BE2C (cell line): ENCODE data around the gene NBPF12.
"Not testable (repeated sequence)": the region's sequence is repeated elsewhere in the genome, so short reads cannot be mapped to it uniquely, and the experiment has no call there.

ENCODE experiments used
- DNase-seq: peaks from one replicate; pipeline ENCODE4 v3.0.0-alpha.2; 2020
- H3K27me3 ChIP-seq: fragments of 250-450 bp; sonication (Bioruptor Pico); 2 replicates; pipeline ENCODE4 v1.5.1; 2020; ENCODE audit warnings: mild to moderate bottlenecking
- H3K36me3 ChIP-seq: fragments of 250-450 bp; sonication (Bioruptor Pico); 2 replicates; pipeline ENCODE4 v1.5.1; 2020; ENCODE audit warnings: mild to moderate bottlenecking
- H3K4me1 ChIP-seq: fragments of 250-450 bp; sonication (Bioruptor Pico); 2 replicates; pipeline ENCODE4 v1.5.1; 2020
- H3K4me3 ChIP-seq: 2 replicates; pipeline ENCODE4 v1.5.1; 2011; ENCODE audit warnings: low read depth, low read length
- H3K9me3 ChIP-seq: fragments of 250-450 bp; sonication (Bioruptor Pico); 2 replicates; pipeline ENCODE4 v1.5.1; 2020
- TF ChIP-seq, protein P1 (sequence below): IDR thresholded peaks from 2 replicates; pipeline ENCODE4 v1.5.1; 2012; ENCODE audit warnings: mild to moderate bottlenecking, low read depth, low read length

Gene NBPF12

GRCh38 chr1:147039916-147040315 is 101.8 kb downstream of the NBPF12 start:
- Histone ChIP-seq H3K36me3 (no peaks in the 10 kb centered on the region), H3K27me3 (no peaks in the 10 kb centered on the region), H3K4me3 (no peak overlapping the region), H3K9me3 (no peaks in the 10 kb centered on the region), H3K4me1 (no peaks in the 10 kb centered on the region)
- TF ChIP-seq, protein P1, sequence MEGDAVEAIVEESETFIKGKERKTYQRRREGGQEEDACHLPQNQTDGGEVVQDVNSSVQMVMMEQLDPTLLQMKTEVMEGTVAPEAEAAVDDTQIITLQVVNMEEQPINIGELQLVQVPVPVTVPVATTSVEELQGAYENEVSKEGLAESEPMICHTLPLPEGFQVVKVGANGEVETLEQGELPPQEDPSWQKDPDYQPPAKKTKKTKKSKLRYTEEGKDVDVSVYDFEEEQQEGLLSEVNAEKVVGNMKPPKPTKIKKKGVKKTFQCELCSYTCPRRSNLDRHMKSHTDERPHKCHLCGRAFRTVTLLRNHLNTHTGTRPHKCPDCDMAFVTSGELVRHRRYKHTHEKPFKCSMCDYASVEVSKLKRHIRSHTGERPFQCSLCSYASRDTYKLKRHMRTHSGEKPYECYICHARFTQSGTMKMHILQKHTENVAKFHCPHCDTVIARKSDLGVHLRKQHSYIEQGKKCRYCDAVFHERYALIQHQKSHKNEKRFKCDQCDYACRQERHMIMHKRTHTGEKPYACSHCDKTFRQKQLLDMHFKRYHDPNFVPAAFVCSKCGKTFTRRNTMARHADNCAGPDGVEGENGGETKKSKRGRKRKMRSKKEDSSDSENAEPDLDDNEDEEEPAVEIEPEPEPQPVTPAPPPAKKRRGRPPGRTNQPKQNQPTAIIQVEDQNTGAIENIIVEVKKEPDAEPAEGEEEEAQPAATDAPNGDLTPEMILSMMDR: no peak
- no peak for DNase-seq

- H3K9me3 ChIP-seq, H3K4me1 ChIP-seq, H3K36me3 ChIP-seq, DNase-seq, H3K4me3 ChIP-seq, H3K27me3 ChIP-seq: not testable (repeated sequence)
Measured at GRCh38 chr1:147042891-147043290, 104.8 kb downstream of the NBPF12 start.

DNA sequence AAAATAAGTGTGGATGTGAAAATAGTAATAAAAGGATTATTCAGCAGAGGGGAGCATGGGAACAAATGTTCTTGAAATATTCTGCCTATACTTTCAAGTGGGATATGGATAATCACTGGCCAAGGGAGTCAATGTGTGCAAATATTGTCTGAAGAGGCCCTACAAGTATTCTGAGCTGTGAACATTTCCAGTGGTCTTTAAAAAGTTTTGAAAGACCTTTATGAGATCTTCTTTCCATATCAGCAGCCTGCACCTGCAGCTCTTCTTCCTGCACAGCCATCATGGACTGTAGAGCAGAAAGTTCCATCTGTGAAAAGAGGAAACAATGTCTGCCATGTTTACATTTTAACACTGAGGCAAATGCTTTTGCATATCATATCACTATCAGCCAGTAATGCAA is 106.4 kb downstream of the NBPF12 start:
- not testable (repeated sequence) for H3K4me1 ChIP-seq, H3K27me3 ChIP-seq, DNase-seq, H3K36me3 ChIP-seq, H3K4me3 ChIP-seq, H3K9me3 ChIP-seq
